C4-2B (cell line): Measurements from ENCODE around the gene SMAD1.

Experiments
- ZFX ChIP-seq: fragments of 450-650 bp; IDR thresholded peaks from 2 replicates; pipeline ENCODE4 v1.6.1; 2017
- TF ChIP-seq, protein P1 (sequence below): fragments of 450-650 bp; conservative IDR thresholded peaks from 2 replicates; pipeline ENCODE4 v1.5.1; 2017; ENCODE audit warnings: mild to moderate bottlenecking

GRCh38 chr4:145545031-145545430 lies 63.4 kb downstream of the SMAD1 start:
- TF ChIP-seq, protein P1, sequence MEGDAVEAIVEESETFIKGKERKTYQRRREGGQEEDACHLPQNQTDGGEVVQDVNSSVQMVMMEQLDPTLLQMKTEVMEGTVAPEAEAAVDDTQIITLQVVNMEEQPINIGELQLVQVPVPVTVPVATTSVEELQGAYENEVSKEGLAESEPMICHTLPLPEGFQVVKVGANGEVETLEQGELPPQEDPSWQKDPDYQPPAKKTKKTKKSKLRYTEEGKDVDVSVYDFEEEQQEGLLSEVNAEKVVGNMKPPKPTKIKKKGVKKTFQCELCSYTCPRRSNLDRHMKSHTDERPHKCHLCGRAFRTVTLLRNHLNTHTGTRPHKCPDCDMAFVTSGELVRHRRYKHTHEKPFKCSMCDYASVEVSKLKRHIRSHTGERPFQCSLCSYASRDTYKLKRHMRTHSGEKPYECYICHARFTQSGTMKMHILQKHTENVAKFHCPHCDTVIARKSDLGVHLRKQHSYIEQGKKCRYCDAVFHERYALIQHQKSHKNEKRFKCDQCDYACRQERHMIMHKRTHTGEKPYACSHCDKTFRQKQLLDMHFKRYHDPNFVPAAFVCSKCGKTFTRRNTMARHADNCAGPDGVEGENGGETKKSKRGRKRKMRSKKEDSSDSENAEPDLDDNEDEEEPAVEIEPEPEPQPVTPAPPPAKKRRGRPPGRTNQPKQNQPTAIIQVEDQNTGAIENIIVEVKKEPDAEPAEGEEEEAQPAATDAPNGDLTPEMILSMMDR = no peak
- no peak for TF ChIP-seq ZFX
